Measurements from ENCODE around the gene SLC16A9.

SLC16A9 gene

DNA sequence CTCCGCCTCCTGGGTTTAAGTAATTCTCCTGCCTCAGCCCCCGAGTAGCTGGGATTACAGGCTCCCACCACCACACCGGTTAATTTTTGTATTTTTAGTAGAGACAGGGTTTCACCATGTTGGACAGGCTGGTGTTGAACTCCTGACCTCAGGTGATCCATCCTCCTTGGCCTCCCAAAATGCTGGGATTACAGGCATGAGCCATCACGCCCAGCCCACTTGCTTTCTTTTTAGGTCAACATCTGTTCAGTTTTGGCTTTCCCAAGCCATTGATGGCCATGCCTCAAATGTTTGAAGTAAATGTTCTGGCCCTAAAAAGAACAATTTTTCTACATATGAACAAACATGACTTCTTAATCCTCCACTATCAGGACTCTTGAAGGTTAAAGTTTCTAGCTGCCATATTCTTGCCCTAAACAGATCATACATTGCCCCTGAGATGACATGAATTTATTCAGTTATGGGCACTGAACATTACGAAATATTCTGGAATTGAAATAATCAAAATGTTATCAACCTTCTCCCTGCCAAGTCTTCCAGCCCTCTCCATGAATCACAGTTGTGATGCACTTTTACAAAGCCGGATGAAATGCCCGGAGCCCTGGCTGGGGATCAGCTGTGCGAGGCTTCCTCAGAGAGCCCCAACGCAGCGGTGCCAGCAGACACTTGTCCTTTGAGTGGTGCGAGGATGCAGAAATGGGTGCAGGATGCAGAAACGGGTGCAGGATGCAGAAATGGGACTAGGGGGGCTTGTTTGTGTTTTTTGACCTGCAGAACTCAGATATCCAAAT, 40.7 kb upstream of the SLC16A9 start:
- Histone ChIP-seq H3K27ac (ENCODE audit: extremely low read depth, low read depth, low read length) (no peak overlapping the region), H3K4me1 (ENCODE audit: control insufficient read depth, insufficient read depth, low read length) (no peaks in the 10 kb centered on the region), H3K9me3 (ENCODE audit: control insufficient read depth, insufficient read depth, low read depth, low read length) (no peaks in the 10 kb centered on the region), H3K4me3 (ENCODE audit: low read depth, low read length) (no peak overlapping the region), H3K36me3 (ENCODE audit: control insufficient read depth in 2 of 2, insufficient read depth in 1 of 2, low read length in 2 of 2) (no peaks in the 10 kb centered on the region)
- TF ChIP-seq SETDB1 (IDR thresholded peaks at IDR 0.05; ENCODE audit: insufficient read length, low read length): no peak
- TF ChIP-seq ZNF16 (tag by site-specific recombination; IDR thresholded peaks at IDR 0.05; ENCODE audit: low read depth): no peak
- no peak for TF ChIP-seq ZNF571 (tag by site-specific recombination; IDR thresholded peaks at IDR 0.05)
- no peak for TF ChIP-seq ZNF416 (tag by site-specific recombination; IDR thresholded peaks at IDR 0.05)
- TF ChIP-seq ZNF121 (tag by site-specific recombination; IDR thresholded peaks at IDR 0.05): no peak
- TF ChIP-seq, protein P1, sequence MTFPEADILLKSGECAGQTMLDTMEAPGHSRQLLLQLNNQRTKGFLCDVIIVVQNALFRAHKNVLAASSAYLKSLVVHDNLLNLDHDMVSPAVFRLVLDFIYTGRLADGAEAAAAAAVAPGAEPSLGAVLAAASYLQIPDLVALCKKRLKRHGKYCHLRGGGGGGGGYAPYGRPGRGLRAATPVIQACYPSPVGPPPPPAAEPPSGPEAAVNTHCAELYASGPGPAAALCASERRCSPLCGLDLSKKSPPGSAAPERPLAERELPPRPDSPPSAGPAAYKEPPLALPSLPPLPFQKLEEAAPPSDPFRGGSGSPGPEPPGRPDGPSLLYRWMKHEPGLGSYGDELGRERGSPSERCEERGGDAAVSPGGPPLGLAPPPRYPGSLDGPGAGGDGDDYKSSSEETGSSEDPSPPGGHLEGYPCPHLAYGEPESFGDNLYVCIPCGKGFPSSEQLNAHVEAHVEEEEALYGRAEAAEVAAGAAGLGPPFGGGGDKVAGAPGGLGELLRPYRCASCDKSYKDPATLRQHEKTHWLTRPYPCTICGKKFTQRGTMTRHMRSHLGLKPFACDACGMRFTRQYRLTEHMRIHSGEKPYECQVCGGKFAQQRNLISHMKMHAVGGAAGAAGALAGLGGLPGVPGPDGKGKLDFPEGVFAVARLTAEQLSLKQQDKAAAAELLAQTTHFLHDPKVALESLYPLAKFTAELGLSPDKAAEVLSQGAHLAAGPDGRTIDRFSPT (tag by site-specific recombination; IDR thresholded peaks at IDR 0.05): no peak
- TF ChIP-seq ZNF555 (tag by site-specific recombination; conservative IDR thresholded peaks at IDR 0.05): no peak
- TF ChIP-seq, protein P2, sequence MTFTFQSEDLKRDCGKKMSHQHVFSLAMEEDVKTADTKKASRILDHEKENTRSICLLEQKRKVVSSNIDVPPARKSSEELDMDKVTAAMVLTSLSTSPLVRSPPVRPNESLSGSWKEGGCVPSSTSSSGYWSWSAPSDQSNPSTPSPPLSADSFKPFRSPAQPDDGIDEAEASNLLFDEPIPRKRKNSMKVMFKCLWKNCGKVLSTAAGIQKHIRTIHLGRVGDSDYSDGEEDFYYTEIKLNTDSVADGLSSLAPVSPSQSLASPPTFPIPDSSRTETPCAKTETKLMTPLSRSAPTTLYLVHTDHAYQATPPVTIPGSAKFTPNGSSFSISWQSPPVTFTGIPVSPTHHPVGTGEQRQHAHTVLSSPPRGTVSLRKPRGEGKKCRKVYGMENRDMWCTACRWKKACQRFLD (tag by site-specific recombination; IDR thresholded peaks at IDR 0.05): no peak
- no peak for TF ChIP-seq ZNF624 (tag by site-specific recombination; IDR thresholded peaks at IDR 0.05)
- TF ChIP-seq, protein P3, sequence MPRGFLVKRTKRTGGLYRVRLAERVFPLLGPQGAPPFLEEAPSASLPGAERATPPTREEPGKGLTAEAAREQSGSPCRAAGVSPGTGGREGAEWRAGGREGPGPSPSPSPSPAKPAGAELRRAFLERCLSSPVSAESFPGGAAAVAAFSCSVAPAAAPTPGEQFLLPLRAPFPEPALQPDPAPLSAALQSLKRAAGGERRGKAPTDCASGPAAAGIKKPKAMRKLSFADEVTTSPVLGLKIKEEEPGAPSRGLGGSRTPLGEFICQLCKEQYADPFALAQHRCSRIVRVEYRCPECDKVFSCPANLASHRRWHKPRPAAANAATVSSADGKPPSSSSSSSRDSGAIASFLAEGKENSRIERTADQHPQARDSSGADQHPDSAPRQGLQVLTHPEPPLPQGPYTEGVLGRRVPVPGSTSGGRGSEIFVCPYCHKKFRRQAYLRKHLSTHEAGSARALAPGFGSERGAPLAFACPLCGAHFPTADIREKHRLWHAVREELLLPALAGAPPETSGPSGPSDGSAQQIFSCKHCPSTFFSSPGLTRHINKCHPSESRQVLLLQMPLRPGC (tag by site-specific recombination; IDR thresholded peaks at IDR 0.05): no peak
- TF ChIP-seq, protein P4, sequence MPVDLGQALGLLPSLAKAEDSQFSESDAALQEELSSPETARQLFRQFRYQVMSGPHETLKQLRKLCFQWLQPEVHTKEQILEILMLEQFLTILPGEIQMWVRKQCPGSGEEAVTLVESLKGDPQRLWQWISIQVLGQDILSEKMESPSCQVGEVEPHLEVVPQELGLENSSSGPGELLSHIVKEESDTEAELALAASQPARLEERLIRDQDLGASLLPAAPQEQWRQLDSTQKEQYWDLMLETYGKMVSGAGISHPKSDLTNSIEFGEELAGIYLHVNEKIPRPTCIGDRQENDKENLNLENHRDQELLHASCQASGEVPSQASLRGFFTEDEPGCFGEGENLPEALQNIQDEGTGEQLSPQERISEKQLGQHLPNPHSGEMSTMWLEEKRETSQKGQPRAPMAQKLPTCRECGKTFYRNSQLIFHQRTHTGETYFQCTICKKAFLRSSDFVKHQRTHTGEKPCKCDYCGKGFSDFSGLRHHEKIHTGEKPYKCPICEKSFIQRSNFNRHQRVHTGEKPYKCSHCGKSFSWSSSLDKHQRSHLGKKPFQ (tag by site-specific recombination; IDR thresholded peaks at IDR 0.05): no peak
- ChIA-PET CTCF (no interaction called here), POLR2A (no interaction called here)

DNA sequence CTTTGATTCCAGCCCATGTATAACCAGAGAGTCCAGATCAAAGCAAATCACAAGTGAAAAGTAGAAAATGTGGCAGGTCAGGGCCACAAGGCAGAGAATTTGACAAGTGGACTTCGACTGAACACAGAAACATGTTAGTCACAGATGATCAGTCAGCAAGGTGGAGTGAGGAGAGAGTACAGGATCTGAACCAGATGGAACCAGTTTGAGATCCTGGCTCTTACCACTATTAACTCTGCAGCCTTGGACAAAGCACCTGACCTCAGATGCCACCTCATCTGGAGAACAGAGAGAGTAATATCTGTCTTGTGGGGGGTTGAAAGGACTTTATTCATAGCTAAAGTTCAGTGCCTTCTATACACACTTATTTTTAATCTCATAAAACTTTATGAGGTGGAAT, 39.2 kb upstream of the SLC16A9 start:
- TF ChIP-seq ZNF341 (tag by site-specific recombination; IDR thresholded peaks at IDR 0.05; ENCODE audit: low read depth) (no peak), OVOL3 (tag by site-specific recombination; IDR thresholded peaks at IDR 0.05) (no peak), MYNN (tag by site-specific recombination; IDR thresholded peaks at IDR 0.05; ENCODE audit: borderline replicate concordance) (no peak), ZNF175 (tag by site-specific recombination; IDR thresholded peaks at IDR 0.05) (no peak), GLI4 (tag by site-specific recombination; IDR thresholded peaks at IDR 0.05) (no peak), SETDB1 (IDR thresholded peaks at IDR 0.05; ENCODE audit: insufficient read length, low read length) (no peak), ZBTB20 (tag by site-specific recombination; IDR thresholded peaks at IDR 0.05) (no peak), ZNF626 (tag by site-specific recombination; IDR thresholded peaks at IDR 0.05) (no peak), ZNF600 (tag by site-specific recombination; IDR thresholded peaks at IDR 0.05) (no peak), ZFP41 (tag by site-specific recombination; IDR thresholded peaks at IDR 0.05; ENCODE audit: borderline replicate concordance) (no peak), ZNF791 (tag by site-specific recombination; IDR thresholded peaks at IDR 0.05) (no peak)
- TF ChIP-seq, protein P5, sequence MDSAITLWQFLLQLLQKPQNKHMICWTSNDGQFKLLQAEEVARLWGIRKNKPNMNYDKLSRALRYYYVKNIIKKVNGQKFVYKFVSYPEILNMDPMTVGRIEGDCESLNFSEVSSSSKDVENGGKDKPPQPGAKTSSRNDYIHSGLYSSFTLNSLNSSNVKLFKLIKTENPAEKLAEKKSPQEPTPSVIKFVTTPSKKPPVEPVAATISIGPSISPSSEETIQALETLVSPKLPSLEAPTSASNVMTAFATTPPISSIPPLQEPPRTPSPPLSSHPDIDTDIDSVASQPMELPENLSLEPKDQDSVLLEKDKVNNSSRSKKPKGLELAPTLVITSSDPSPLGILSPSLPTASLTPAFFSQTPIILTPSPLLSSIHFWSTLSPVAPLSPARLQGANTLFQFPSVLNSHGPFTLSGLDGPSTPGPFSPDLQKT (IDR thresholded peaks at IDR 0.05; ENCODE audit: borderline replicate concordance, low read depth, low read length): no peak
- POLR2A ChIA-PET: no interaction called here
- H3K36me3 ChIP-seq (ENCODE audit: control insufficient read depth in 2 of 2, insufficient read depth in 1 of 2, low read length in 2 of 2): no peaks in the 10 kb centered on the region
- H3K4me1 ChIP-seq (ENCODE audit: control insufficient read depth, insufficient read depth, low read length): no peaks in the 10 kb centered on the region
- no peaks in the 10 kb centered on the region for H3K9me3 ChIP-seq (ENCODE audit: control insufficient read depth, insufficient read depth, low read depth, low read length)
- H3K27ac ChIP-seq (ENCODE audit: extremely low read depth, low read depth, low read length): no peak overlapping the region
- CTCF ChIA-PET: interaction anchor here (0.5 kb wide), 1 partner anchor 1826 kb away, joined by 3 read pairs; no protein-coding TSS in a partner anchor
- H3K4me3 ChIP-seq (ENCODE audit: low read depth, low read length): no peak overlapping the region
